GM21786 (cell line): ENCODE measurements around the gene DEGS2.
A peak's percentile ranks its signal among the peaks of the same experiment; 100 is the strongest.

ENCODE experiments used
- ATAC-seq: cut with Tn5 transposase; IDR thresholded peaks from one replicate; pipeline ENCODE4 v1.9.1; 2021; ENCODE audit not compliant: unreplicated experiment

The DEGS2 gene

DNA sequence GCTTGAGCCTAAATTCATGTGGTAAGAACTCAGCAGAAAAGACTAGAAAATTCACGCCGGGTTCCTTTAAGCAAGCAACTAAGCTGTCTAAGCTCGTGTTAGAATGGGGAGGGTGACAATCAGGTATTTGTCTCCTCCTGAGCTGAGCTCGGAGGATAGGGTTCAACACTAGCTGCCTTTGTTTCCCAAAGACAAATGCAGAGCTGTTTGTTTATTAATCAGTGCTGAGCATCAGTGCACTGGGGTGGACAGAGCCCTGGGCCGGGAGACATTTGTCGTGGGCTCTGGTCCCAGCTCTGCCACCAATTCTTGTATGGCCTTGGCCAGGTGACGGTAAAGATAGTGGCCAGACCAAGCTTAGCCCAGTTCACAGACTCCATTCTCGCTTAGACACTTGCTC lies 43.7 kb downstream of the DEGS2 start:
- no peak for ATAC-seq

DNA sequence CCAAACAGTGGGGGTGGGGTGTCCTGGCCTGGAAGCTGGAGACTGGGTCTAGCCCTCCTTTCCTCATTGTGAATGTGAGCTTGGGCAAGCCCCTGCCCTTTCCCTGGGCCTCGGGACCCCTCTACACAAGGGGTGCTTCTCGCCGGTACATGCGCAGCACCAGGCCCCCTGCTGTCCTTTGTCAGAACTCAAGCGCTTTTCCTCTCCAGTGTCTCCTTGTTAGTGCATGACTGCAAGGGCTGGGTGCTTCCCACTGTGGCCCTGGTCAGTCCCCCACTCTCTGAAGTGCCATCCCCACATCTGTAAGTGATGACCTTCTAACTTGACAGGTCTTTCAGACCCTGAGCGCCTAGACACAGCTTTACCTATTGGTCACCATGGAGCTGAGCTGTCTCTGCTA lies 44.2 kb downstream of the DEGS2 start:
- ATAC-seq: no peak

DNA sequence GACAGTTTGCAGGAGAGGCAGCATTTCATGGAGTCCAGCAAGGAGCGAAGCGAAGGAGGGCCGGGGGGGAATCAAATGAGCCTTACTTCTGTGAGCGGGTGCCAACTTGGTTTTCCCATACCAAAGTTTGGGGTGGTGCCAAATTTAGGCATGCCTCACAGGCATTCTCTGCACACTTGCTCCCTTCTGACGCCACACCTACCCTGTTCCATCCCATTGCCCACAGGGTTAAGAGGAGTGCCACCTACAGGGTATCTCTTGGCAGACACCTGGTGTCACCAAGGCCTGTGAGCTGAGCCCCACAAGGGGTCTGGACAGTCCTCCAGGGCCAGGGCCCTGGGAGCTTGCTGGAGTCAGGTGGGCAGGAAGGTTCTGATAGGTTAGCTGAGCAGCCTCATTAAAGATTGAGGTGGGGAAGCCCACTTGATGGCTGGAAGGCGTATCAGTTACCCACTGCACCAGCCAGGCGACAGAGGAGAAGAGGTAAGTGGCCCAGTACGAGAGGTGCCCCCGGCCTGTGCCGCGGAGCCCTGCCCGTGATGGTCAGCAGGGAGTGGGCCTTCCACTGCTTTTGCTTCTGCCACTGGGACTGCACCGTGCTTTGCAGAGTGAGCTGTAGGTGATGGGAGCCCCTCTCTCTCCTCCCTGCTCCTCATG lies 45.2 kb downstream of the DEGS2 start:
- ATAC-seq: no peak

DNA sequence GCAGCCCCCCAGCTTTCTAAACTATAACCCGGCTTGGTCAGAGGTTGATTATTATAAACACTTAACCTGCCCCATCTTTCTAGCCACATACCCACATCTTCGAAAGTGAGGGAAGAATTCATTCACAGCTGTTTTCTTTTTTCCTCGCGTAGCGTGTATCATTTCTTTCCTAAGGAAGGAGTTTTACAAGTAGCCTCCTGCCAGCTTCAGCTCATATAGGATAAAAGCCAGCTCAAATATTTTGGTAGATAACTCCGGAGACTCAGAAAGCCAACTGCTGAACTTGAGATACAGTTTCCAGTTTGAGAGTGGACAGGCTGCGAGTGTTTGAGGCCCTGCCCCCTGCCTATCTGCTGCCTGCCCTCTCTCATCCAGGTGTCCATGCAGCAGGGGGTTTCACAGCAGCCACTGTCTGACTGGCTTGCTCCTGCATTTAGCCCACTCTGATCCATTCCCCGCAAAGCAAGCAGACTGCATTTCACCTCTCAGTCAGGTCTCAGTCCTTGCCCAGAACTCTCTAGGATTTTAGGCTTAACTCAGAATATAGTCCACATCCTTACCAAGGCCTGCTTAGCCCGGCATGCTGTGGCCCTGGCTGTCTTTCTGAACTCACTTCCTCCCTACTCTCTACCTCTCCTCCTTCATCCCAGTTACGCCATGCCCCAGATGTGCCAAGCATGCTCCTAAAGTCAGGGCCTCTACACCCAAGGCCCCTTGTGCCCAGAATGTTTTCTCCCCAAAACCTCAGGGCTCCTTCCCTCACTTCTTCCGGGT lies 47.3 kb downstream of the DEGS2 start:
- ATAC-seq: no peak

DNA sequence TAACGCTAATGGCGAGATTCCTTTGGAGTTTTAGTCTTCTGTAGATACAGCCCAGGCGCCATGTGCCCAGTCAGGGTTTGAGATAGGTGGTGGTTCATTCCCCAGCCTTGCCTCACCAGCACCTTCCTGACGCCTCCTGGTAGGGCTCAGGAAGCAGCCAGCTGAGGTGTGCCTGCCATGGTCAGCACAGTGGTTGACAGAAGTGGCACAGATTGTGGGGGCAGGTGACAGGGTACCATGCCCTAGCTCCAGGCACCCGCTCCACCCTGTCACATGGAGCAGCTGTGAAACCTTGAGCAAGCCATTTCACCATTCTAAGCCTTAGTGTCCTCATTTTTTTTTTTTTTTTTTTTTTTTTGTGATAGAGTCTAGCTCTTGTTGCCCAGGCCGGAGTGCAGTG lies 48.6 kb downstream of the DEGS2 start:
- ATAC-seq: no peak

- ATAC-seq: no peak
Observed at GRCh38 chr14:100109594-100109955, 49.9 kb downstream of the DEGS2 start.

DNA sequence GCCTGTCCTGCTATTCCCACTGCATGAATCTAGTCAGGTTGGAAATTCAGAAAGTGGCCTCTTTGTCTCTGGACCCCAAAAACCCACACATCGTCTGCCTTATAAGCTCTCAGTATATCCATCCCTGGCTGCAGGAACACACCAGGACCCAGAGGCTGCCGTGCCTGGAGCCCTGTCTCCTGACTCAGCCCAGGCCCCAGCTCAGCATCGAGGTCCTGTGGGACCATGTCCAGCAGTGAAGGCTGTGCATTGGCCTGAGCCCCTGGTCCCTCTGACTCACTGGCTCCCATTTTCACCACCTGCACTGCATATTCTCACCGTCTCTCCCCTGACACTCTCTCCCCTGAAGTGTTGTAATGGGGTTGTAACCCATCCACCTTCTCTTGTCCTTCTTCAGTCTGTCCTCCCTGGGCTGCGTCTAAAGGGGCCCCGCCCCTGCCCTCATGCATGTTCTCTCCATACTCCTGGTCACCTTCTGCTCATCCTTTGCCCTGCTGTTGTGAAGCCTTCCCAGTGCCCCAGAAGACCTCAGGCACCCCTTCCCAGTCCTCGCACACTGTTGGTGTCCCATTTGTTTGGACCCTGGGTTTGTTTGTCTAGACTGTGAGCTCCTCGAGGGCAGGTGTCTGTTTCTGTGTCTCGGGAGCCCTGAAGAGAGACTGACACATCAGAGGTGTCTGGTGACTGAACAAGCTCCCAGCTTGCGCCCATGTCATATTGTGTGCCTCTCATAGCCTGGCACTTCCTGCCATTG lies 50.4 kb downstream of the DEGS2 start:
- no peak for ATAC-seq

GRCh38 chr14:100108042-100108825 lies 51.2 kb downstream of the DEGS2 start:
- ATAC-seq: peak; percentile 68

DNA sequence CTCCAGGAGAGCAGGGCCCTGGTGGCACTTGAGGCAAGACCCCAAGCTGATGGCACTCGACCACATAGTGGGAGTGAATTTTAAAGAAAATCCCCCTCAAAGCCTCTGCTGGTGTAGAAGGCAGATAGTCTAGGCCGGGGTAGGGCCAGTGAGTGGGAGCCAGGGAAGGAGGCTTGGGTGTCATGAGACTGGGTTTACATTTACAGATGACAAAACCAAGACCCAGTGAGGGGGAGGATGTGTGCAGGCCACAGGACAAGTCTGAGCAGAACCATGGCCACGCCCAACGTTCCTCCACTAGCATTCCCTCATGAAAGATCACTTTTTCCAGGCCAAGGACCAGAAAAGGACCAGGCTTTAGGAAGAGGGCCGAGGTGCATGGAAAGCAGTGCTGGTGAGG lies 52.2 kb downstream of the DEGS2 start:
- ATAC-seq: no peak

DNA sequence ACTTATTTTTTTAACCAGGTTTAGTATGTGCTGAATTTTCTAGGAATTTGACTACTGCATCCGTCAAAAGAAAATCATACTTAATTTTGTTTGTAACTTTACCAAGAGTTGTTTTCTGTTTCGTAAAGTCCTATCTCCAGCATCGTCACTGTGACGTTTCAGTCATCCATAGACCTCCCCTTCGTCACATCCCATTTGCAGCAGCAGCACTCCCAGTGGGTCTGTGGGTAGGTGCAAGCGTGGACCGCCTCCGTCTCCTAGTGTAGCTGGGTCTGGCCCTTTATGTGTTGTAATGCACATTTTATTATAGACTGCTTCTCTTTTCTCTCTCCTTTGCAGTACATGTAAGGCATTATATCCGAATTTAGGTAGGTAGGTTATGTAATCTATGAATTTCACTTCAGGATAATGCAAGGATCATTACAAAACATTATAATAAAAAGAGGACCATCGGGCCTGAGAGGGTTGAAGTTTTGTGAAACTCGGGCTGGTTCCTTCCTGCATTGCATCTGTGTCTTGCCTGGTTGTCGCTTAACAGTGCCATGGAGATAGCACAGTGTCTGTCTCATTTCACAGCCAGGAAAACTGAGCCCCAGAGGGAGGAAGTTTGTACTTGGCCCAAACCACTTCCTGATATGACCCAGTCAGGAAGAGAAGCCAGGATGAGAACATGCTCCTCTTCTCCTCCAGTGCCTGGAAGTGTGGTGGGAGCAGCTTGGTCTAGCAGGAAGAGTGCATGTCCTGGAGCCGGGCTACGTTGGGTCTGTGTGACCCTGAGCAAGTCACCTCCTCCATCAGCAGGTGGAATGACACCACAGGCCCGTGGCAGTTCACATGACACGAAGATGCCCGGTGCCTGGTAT lies 53.0 kb downstream of the DEGS2 start:
- no peak for ATAC-seq

DNA sequence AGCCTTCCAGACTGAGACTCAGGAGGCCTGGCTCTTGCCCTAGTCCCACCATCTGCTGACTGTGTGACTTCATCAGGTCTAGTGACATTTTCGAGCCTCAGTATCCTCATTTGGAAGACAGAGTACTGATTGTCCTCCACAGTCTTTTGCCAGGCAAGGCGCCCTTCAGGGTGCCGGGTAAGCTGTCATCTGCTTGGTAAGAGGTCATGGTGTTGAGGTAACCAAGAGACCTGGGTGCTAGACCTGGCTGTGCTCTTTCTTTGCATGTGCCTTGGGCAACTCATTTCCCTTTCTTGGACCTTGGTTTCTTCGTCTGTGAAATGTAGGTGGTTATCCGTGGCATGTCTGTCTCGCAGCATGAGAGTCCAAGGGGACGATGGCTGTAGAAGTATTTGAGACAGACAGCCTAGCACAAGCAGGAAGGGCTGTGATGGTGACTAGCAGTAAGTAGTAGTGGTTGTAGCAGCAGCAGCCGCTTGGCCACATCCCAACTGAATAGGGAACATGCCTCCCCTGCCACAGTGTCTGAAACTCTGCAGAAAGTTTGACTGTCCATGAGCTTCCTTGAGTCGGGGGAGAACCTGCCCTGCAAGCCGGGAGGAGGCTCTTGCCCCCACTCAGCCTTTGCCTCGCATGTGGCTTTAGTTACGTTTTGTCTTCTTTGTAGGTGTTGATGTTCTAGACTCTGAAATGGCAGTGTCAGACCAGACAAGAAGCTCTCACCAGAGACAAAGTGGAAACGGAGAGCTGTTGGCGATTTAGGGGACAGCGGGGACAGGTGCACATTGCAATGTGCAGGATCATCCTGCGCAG lies 53.9 kb downstream of the DEGS2 start:
- no peak for ATAC-seq

- ATAC-seq: no peak
Observed at GRCh38 chr14:100104523-100105300, 54.7 kb downstream of the DEGS2 start.

- no peak for ATAC-seq
Observed at GRCh38 chr14:100104006-100104352, 55.5 kb downstream of the DEGS2 start.

DNA sequence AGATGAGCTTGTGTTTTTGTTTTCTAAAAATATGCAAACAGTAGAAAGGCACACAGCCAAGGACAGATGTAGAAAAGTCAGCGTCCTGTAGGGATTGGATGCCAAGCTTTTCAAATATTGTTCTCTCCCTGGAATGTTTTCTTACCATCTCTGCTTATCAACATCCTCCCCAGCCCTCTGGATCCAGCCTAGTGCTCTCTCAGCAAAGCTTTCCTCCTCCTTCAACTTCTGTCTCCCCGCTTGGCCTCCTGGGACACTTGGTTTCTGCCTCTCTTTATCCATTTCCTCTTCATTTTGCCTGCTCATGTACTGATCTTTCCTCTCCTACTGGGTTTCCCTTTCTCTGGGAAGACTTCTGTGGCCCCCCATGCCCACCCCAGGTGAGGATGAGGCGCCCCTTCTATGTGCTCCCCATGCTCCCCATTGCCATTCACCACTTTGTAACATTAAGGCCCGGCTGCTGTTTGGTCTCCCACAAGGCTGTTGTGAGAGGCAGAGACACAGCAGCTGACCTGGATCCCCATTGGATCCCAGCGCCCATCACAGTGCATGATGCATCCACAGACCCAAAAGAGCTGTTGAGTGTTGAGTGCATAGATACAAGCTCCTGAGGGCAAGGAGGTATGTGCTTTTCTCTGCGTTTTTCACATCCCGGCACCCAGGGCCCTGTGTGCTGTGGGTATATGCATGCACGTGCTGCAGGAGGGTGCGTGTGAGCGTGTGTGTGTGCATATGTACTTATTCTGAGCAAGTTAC lies 56.0 kb downstream of the DEGS2 start:
- no peak for ATAC-seq

DNA sequence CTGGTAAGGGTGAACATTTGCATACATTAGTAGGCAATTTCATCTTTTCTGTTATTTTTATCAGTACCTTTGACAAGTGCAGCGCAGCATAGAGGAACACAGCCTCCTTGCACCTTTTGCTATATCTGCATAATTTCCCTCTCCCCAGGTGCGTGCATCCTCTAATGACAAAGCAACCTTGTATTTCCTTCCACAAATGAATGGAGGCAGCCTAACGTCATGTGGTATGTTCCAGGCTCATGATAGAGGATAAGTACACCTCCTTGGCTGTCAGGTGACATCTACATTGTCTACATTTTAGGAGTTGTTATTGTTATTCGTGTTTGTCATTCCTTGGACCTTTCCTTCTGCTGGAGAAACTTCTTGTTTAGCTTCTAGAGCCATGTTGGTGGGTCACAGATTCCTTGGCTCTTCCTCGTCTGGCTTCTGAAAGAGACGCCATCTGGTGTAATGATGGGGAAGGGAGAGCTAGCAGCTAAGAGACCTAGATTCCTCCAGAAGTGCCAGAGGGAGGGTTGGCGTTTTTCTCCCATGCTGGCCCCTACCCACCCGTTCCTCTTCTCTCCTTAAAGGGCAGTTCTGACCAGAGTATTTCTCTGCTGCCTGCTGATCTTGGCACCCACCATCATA lies 57.2 kb downstream of the DEGS2 start:
- ATAC-seq: no peak

GRCh38 chr14:100100032-100100703 lies 59.3 kb downstream of the DEGS2 start:
- ATAC-seq: no peak

- no peak for ATAC-seq
Observed at GRCh38 chr14:100098171-100098570, 61.3 kb downstream of the DEGS2 start.
